Measurements from ENCODE around the gene NEURL2. TPM values are rescaled to one million over a fixed set of nuclear protein-coding genes. Genes with fewer than 3 reads are reported as not detected.
A peak's percentile ranks its signal among the peaks of the same experiment; 100 is the strongest.

Gene NEURL2
- total RNA-seq, 1 donor from 2014 or later: 2.8 TPM

GRCh38 chr20:45913116-45913515, 22.1 kb upstream of the NEURL2 start:
- H3K27ac ChIP-seq: no peak overlapping the region
- no peaks in the 10 kb centered on the region for H3K9me3 ChIP-seq
- no peak overlapping the region for H3K4me3 ChIP-seq
- no peak for DNase-seq
- H3K27me3 ChIP-seq: no peaks in the 10 kb centered on the region
- ATAC-seq: no peak
- intact Hi-C loops (cut with DNase I): no loop called here
- no peaks in the 10 kb centered on the region for H3K36me3 ChIP-seq
- no peak for TF ChIP-seq CTCF (IDR thresholded peaks at IDR 0.05)
- peaks cover 29% of the 10 kb centered on the region for H3K4me1 ChIP-seq

- H3K27ac ChIP-seq: peak overlapping the region; percentile 80
- peak overlapping the region; percentile 58 for H3K4me3 ChIP-seq
- no peak for DNase-seq
- no peaks in the 10 kb centered on the region for H3K36me3 ChIP-seq
- peaks cover 25% of the 10 kb centered on the region for H3K4me1 ChIP-seq
- intact Hi-C loops (cut with DNase I): no loop called here
- TF ChIP-seq CTCF (IDR thresholded peaks at IDR 0.05): no peak
- H3K9me3 ChIP-seq: no peaks in the 10 kb centered on the region
- ATAC-seq: no peak
- no peaks in the 10 kb centered on the region for H3K27me3 ChIP-seq
Observed at GRCh38 chr20:45912344-45912682, 21.3 kb upstream of the NEURL2 start.

- Histone ChIP-seq H3K9me3 (no peaks in the 10 kb centered on the region), H3K4me3 (peak within 1 kb of the TSS; percentile 58), H3K36me3 (no peaks in the 10 kb centered on the region), H3K27ac (peak within 1 kb of the TSS; percentile 80), H3K4me1 (peaks cover 25% of the 10 kb centered on the region), H3K27me3 (no peaks in the 10 kb centered on the region)
- peak; percentile 73 for DNase-seq
- ATAC-seq: peak; percentile 12
- TF ChIP-seq CTCF (IDR thresholded peaks at IDR 0.05): no peak
- intact Hi-C loops (cut with DNase I): no loop called here
Observed at GRCh38 chr20:45911486-45912343, 20.7 kb upstream of the NEURL2 start, which contains the start of gene PLTP. Gene PLTP, minus strand, starts transcription at chr20:45912155. Its CDS starts 703 bp downstream, at chr20:45911452.

- H3K4me3 ChIP-seq: peak overlapping the region; percentile 58
- no peaks in the 10 kb centered on the region for H3K27me3 ChIP-seq
- ATAC-seq (peak; percentile 94), DNase-seq (peak; percentile 94)
- H3K27ac ChIP-seq: peak overlapping the region; percentile 80
- H3K36me3 ChIP-seq: no peaks in the 10 kb centered on the region
- intact Hi-C loops (cut with DNase I): no loop called here
- no peak for TF ChIP-seq CTCF (IDR thresholded peaks at IDR 0.05)
- H3K9me3 ChIP-seq: no peaks in the 10 kb centered on the region
- peaks cover 25% of the 10 kb centered on the region for H3K4me1 ChIP-seq
Observed at GRCh38 chr20:45910670-45911485, 19.9 kb upstream of the NEURL2 start.

- intact Hi-C loops (cut with DNase I): no loop called here
- TF ChIP-seq CTCF (IDR thresholded peaks at IDR 0.05): no peak
- Histone ChIP-seq H3K27ac (no peak overlapping the region), H3K4me3 (peak overlapping the region; percentile 58), H3K9me3 (no peaks in the 10 kb centered on the region), H3K36me3 (no peaks in the 10 kb centered on the region), H3K4me1 (peaks cover 25% of the 10 kb centered on the region), H3K27me3 (no peaks in the 10 kb centered on the region)
- ATAC-seq (peak; percentile 19), DNase-seq (no peak)
Observed at GRCh38 chr20:45909817-45910669, 19.0 kb upstream of the NEURL2 start.
